DMS 273 treated with DMSO at 0.1 percent for 48 hours (cell line): Measurements from ENCODE around the gene MYO7B.

ENCODE experiments used
- DNase-seq: peaks from one replicate; lab custom pipeline; 2025; lab: John Stamatoyannopoulos, UW

The MYO7B gene

GRCh38 chr2:127664065-127664894 is 128.8 kb downstream of the MYO7B start:
- DNase-seq = no peak

- DNase-seq = no peak
These were observed 129.4 kb downstream of the MYO7B start for GRCh38 chr2:127664895-127665225.

DNA sequence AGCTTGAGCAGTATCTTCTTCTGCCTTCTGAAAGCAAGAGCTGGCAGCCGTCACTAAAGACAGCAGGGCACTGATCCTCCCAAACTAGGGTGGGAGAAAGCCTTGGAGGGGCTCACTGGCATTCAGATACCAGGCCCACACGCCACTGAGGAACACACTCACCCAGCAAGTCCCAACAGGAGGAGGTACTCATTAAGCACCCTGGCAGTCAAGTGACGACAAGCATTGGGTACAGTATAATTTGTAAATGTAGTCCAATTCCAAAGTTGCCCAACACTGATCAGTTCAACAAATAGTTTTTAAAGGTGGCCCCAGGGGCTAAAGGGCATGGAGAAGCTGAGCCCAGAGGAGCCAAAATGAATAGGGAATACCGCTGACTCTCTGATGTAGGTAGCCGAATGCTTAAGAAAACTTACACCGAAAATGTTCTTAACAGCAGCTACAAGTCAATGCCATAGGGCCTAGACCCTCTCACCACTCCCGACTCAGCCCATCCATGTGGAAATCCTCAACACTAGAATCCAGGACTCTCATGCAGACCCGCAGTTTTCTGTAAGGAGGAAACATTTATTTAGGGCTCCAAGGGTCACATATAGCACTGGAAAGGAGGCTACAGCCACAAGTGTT is 129.9 kb downstream of the MYO7B start:
- DNase-seq = no peak

DNA sequence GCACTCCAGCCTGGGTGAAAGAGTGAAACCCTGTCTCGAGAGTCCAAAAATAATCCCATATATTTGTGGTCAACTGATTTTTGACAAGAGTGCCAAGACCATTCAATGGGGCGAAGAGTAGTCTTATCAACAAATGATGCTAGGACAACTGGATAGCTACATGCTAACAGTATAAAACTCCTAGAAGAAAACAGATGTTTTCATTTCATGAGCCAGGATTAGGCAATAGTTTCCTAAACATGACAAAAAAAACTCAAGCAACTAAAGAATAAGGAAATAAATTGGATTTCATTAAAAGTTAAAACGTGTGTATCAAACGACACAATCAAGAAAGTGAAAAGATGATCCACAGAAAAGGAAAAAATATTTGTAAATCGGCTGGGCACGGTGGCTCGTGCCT is 133.6 kb downstream of the MYO7B start:
- no peak for DNase-seq

DNA sequence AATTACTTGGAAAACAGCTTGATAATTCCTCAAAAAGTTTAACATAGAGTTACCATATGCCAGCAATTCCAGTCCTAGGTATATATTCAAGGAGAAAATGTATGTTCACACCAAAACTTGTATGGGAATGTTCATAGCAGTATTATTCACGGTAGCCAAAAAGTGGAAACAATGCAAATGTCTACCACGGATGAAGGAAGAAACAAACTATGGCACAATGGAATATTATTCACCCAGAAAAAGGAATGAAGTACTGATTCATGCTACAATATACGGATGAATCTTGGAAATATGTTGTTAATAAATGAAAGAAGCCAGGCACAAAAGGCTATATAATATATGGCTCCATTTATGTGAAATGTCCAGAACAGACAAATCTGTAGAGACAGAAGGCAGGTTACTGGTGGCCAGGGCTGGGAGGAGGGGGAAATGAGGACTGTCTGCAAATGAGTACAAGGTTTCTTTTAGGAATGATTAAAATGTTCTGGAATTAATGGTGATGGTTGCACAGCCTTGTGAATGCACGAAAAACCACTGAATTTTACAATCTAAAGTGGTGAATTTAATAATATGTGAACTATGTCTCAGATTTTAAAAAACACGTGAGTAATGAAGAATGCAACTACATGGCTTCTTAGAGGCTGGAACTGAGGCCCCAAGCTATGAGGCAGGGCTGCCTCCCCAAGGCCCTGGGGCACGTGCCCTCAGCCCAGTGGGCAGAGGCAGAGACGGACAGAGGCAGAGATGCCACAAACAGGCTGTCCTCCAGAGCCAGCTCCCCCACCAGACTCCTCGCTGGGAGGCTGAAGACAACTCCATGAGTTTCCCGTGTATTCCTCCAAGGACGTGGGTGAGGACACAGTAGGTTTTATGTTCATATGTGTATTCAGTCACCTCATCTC is 134.8 kb downstream of the MYO7B start:
- no peak for DNase-seq

DNA sequence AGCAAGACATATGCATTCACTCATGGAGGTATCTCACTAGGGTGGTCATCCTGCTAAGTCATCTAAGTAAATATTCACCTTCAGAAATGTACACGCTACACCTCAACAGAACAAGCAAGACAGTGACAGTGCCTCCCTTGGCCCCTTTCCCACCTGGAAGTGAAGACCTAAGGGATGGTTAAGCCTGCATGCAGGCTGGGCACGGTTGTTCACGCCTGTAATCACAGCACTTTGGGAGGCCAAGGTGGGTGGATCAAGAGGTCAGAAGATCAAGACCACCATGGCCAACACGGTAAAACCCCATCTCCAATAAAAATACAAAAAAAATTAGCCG is 135.4 kb downstream of the MYO7B start:
- DNase-seq = no peak

DNA sequence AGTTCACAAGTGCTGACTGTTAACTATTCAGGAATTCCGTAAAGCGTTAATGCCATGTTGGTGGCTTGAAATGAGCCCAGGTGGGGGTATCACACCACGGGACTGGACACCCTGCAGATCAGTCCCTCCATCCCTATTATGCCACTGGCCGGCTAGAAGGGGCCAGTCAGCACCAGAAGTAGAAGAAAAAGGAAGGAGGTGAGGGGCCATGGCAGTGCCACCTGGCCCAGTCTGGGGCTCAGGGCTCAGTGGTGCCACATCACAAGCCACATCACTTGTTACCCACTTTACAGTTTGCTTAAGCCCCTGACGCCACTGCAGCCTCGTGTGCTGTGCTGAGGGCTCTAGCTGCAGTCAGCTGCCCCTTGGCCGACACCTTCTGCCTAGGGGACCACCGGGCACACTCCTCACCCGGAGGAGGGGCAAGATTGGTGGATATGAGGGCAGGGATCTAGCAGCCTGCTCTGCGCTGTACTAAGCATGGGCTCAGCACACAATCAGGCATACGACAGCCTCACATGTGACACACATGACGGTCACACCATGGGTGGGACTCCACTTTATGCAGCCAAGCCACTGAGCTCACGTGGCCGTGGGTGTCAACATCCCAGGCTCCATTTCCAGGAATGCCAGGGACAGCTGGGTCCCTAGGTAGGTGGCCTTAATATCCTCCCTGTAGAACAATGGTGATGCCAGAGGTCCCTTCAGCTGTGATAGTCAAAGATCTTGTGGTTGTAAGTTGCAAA is 136.2 kb downstream of the MYO7B start:
- no peak for DNase-seq

GRCh38 chr2:127672341-127673224 is 137.1 kb downstream of the MYO7B start:
- no peak for DNase-seq

DNA sequence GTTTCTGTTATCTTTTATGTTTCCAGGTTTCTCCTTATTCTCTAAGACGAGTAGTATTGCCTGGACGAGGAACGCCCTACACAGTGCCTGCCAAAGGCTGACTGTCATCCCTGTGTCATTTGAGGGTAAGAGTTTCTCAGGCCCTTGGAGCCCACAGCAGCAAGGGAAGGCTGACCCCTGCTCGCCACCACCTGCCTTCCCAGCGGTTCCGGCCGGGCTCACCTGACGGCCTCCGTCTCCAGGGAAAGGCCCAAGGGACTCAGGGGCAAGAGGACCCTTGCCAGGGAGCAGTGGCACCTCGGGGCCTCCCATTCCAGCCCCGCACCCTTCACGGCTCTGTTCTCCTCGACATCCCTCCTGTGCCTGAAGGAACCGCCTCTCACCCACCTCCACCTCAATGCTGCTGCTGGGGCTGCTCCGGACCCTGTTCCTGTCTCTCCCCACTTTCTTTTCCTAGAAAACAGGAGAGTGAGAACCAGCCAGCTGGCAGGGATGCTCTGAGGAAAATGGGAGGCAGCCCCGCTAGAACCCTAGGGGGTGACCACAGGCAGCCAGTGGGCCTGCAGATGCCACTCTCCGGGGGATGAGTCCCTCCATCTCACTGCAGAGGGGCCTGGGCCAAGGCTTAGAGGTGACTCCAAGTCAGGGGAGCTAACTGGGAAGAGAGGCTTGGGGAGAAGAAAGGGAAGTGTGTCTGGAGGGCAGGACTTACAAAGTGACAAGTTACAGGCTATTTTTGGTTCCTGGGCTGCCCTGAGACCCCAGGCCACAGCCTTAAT is 138.0 kb downstream of the MYO7B start:
- DNase-seq = no peak

DNA sequence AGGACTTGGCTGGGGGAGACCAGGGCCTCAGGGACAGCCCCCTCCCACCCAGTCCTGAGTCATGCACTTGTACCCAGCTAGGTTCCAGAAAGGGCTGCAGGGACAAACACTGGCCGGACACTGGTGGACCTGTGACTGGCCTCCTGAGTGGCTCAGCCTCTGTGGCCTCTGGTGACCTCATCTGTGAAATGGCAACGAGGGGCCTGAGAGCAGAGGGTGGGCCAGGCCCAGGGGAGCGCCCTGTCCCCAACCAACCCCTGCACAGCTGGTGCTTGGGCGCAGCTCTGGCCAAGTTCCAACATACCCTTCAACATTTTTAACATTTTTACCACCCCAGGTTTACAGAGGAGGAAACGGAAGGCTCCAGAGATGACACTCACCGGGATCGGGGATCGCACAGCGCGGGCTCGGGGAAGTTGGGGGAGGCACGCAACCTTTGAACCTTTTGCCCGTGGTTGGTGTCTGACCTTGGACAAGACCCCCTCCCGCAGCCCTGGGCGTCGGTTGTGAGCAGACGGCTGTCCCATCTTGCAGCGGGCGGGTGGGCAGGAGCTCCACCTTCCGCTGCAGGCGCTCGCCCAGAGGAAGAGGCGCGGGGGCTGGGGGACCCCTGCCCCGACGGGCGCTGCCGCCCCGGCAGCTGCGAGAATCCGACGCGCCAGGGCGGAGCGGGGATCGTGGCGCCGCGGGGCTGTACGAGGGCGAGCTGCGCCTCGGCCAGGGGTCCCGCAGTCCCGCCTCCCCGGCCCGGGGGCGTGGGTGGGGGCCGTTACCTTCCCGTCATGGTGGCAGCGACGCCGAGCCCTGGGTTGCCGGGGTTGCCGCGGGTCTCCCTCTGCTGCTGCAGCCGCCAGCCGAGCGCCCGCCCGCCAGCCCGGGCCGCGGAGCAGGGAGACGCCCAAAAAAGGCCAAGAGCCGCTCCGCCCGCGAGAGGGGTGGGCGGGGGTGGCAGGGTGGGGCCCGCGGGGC is 139.0 kb downstream of the MYO7B start:
- no peak for DNase-seq

DNA sequence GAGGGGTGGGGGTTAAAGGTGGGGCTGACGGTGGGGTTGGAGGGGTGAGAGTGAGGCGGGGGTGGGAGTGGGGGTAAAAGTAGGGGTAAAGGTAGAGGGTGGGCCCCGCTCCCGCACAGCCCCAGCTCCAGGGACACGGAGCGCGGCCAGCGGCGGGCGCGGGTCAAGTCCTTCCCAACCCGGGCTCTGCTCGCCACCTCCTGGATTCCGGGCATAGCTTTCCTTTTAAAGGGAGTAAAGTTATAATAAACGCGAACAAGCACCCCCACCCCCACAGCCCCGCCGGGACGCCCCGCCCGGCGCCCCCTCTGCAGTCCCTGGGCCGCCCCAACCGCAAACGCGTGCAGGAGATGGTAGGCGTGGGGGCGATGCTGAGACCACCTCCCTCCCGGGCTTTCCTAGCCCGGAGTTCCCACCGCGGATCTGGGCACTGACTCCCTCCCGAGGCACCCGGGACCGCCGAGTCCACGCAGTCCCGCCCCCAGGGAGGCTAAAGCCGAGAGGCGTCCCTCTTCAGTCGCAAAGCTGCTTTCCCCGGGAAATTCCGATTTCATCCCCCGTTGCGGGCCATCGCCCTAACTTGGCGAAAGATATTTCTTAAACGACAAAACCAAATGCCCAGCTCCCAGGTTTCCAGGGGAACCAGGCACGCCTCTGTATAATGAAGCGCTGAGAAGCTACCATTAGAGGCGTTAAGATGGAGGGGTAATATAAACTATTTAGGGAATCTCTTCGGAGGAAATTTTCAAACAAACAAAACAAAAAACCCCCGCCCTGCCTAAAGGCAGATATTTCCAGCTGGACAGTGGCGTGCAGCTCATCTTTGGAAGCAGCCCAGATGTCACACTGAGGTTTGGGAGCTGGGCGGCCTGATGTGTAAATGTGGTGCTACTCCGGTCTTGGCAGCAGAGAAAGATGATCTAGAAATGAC is 140.1 kb downstream of the MYO7B start, which contains the start of gene LIMS2:
LIMS2 (minus strand) TSS at position 200 of the 931 bp plus-strand sequence. CDS start 506 bp downstream, outside the sequence.
- DNase-seq = no peak

DNA sequence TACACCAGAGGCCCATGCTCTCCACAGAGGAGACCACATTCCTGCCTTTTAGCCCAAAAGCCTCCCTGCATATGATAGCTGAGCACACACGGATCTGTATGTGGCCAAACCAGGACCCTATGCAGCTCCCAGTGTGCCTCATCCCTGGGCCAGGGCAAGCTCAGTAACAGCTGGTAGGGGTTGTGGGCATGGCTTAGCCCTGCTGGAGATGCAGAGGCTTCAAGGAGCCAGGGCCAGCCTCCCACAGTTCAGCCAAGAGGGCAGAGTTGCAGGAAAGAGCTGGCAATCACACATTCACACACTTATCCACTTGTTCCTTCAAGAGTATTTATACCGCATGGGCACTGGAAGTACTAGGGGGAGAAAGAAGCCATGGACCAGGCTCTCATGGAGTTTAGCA is 141.4 kb downstream of the MYO7B start:
- DNase-seq = no peak

DNA sequence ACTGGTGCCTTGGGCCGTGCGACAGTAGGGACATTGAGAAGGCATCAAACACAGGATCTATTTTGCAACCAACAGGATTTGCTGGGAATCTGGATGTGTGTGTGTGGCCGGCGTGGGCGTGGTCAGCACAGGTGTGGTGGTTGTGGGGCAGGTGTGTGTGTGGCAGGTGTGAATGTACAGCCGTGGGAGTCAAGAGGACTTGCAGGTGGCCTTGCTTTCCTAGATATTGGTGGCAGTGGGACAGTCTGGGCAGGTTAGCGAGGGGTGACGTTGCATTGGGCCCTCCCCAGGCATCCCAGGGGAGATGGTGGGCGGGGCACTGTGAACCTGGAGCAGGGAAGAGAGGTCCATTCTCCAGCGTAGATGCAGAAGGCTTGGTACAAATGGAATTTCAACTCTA is 143.0 kb downstream of the MYO7B start:
- no peak for DNase-seq

DNA sequence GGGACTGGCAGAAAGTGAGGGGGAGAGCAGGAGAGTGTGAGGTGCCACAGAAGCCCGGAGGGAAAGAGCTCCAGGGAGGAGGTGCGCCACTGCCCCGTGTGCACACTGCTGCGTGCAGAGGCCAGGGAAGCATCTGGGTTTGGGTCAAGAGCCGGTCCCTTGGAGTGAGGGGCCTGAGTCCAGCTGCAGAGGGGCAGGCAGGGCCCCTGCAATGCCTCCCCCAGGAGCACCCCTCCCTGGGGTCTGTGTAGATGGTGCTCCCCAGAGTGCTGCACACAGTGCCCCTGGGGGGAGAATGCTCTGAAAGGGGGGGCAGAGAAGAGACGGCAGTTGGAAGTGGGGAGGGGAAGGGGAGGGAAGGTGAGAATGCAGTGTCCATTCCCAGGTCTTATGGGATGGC is 143.5 kb downstream of the MYO7B start:
- no peak for DNase-seq

GRCh38 chr2:127679680-127680361 is 144.3 kb downstream of the MYO7B start:
- no peak for DNase-seq

- no peak for DNase-seq
These were observed 145.3 kb downstream of the MYO7B start for GRCh38 chr2:127680706-127681287.

- no peak for DNase-seq
These were observed 145.9 kb downstream of the MYO7B start for GRCh38 chr2:127681288-127681804.
